GM20431 (cell line): ENCODE results near the gene MGAT1.
"Not testable (repeated sequence)": the region's sequence is repeated elsewhere in the genome, so short reads cannot be mapped to it uniquely, and the experiment has no call there.

Source experiments
- in situ Hi-C: fragments of 300-500 bp; cut with MseI, MboI; formaldehyde crosslinking; loops from one replicate; pipeline ENCODE4 v1.15.0; 2020; ENCODE audit warnings: low sequenced_read_pairs; ENCODE audit not compliant: unreplicated experiment

The MGAT1 gene

DNA sequence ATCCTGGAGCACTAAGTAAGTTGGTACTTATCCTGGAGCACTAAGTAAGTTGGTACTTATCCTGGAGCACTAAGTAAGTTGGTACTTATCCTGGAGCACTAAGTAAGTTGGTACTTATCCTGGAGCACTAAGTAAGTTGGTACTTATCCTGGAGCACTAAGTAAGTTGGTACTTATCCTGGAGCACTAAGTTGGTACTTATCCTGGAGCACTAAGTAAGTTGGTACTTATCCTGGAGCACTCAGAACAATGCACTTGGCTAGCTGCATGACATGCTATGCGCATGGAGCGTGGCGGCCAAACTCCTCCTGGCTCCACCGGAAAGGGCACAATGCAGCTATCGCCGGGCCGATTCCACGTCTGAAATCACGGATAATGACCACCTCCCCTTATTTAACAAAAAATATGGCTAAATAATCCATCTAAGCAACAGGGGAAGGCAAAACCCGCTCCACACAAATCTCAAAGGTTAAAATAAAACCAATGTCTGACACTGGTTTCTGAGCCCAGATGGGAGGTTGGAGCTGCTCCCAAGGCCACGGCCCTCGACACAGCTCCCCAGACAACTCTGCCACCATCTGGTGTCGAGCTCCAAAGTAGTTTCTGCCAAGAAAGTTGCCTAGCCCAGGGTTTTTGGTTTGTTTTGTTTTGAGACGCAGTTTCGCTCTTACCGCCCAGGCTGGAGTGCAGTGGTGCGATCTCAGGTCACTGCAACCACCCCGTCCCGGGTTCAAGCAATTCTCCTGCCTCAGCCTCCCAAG lies 13.8 kb downstream of the MGAT1 start:
- in situ Hi-C loops = not testable (repeated sequence)

DNA sequence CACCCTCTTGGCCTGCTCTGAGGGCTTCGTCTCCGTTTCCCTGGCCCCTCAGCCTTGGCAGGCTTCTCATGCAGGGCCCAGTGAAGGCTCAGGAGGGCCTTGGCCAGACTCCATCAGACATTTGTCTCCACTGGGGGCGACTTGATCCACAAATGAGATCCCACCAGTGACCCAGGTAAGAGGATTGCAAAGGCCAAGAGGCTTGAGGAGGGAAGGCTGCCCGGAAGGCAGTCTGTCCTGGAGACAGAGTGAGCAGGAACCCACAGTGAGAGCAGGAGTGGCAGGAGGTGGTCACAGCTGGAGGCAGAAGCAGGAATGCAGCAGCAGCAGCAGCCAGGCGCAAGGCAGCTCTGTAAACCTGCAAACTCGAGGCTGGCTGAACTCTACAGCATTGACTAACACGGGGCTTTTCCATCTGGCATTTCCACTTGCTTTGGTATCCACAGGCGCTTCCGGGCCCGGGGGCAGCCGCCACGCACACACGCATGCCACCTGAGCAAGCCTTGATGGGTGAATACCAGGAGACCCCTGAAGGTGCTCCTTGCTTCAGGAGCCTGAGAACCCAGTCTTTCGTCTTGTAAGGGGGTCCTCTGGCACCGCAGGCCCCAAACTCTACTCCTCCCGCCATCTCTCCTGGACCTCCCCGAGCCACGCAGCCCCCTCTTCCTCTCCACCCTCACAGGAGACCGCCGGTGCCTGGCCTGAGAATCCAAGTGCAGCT lies 14.7 kb downstream of the MGAT1 start:
- in situ Hi-C loops = no loop called here

DNA sequence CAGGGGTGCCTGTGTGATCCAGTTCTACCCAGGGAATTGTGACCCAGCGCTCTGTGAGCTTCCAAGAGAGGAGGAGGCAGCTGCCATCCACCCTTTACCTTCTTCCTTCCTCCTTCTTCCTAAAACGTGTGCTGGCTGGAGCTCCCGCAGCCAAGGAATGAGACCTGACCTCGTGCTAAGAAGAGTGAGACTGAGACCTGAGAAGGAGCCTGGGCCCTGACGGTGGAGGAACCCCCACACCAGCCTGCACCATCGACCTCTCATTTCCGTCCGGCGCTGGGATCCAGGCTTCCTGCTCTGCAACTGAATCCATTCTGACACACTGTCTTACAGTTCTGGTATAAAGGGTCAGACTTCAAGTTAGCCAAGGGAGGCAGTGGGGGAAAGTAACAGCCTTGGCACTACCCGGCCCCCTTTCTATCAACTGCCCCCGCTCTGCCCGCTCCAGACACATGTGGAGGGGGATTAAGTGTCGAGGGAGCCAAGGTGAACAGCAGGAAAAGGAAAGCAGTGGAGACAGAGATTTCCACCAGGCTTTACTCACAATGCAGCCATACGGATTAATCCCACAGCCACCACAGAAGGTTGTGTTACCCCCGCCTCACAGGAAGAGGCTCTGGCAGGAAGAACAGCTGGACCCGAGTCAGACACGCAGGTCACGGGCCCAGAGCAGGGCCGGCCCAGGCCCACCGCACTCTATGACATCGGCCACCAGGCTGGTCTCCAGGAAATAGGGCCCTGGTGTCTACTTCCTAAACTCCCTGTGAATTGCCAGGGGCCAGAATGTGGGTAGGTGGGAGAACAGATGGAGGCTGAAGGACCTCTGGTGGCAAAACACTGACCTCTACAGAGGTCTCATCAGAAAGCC lies 15.8 kb downstream of the MGAT1 start:
- in situ Hi-C loops = no loop called here

DNA sequence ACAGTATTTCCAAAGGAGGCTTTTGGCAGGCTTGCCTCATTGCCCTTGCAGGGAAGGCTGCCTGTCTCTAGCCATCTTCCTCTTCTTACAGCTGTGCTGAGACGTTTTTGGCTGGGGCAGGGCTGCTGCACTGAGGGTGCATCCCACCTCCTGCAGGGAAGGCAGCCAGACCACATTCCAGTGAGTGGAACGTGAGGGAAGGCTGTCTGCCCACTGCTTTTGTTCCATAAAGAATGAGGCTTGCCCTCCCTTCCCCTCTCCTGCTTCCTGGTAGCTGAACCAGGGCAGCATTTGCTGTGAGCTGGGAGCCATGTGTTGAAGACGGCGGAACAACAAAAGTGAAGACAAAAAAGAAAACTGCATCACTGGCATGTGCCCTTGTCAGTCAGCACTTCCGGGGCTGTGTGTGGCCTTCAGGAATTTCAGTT lies 16.8 kb downstream of the MGAT1 start:
- in situ Hi-C loops = no loop called here

DNA sequence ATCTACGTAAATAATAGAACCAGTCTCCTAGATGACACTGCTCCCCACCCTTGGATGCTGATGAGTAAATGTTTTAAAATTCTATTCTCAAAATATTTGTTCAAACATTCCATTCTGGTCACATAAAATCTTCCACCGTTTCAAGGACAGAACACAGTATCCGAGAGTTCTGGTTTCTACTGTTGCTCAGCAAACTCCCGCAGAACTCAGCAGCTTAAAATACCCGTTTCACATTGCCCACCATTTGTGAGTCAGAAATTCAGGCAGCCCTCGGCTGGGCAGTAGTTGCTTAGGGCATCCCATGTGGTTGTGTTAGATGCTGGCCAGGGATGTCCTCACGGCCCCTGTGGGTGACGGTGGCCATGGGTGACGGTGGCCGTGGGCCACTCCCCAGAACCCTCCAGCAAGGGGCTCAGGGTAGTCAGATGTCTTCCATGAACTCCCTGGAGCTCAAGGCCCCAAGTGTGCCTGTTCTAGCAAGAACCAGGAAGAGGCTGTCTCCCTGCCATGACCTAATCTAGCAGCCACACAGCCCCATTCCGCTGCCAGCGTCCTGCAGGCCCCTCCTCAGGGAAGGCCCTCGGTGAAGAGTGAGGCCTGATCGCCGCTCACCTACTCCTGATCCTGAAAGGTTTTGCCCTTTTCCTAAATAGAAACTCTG lies 17.4 kb downstream of the MGAT1 start:
- in situ Hi-C loops = no loop called here

DNA sequence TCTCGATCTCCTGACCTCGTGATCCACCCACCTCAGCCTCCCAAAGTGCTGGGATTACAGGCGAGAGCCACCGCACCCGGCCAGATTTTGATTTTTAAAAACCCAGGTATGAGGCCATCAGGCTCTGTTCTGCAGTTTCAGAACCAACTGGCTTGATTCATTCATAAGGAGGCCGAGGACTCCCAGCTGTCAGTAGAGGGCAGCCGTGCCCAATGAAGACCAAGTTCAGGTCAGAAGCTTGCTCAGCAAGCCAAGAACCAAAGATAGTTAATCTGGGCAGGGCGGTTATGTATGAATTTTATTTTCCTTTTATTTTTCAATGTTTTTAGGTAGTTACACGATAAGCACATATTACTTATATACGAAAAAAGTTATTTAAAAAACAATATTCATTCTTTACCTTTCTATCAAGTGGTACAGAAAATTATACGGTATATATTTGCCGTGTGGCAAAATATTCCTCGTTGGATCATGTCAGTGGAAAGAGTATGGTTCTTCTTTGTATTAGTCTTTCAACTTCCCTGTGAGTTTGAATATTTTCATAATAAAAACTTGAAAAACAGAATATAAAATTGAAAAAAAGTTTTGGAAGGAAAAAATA lies 18.0 kb downstream of the MGAT1 start:
- in situ Hi-C loops = no loop called here

DNA sequence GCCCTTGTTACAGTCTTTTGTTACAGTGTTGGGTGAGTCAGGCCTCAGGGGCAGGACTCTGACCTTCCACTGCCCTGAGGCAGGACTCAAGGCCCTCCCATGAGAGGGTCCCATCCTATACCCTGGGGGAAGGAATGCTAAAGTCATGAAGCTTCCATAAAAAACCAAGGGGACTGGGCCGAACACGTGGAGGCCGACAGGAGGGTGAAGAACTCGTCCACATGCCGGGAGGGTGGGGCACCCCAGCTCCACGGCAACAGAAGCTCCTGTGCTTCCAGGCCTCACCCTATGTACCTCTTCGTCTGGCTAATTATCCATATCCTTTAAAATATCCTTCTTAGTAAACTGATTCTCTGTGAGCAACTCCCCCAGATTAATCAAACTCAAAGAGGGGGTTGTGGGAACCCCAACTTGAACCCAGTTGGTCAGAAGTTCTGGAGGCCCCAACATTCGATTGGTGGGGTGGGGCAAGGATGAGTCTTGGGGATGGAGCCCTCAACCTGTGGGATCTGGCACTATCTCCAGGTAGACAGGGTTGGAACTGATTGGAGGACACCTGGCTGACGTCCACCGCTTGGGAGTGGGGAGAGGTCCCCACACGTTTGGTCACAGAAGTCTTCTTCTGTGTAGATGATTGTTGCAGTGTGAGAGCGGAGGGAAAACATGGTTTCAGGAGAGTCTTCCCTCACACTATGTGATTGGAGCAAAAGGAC lies 19.1 kb downstream of the MGAT1 start:
- in situ Hi-C loops = no loop called here

DNA sequence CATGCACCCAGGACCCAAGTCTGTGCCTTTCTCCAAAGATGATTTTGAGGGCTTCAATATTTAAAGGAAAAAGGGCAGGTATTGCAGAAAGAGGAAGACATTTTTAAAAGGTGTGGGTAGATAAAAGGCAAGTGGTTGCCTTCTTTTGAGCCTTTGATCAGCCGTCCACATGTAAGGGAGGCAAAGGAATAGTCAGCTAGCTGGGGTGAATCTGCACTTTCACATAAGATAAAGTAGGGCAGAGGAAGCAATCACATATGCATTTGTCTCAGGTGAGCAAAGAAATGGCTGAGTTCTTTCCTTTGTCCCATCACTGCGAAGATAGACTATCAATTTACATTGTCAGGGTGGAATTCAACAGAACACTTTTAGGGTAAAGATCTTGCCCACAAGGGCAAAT lies 19.9 kb downstream of the MGAT1 start:
- in situ Hi-C loops = no loop called here

DNA sequence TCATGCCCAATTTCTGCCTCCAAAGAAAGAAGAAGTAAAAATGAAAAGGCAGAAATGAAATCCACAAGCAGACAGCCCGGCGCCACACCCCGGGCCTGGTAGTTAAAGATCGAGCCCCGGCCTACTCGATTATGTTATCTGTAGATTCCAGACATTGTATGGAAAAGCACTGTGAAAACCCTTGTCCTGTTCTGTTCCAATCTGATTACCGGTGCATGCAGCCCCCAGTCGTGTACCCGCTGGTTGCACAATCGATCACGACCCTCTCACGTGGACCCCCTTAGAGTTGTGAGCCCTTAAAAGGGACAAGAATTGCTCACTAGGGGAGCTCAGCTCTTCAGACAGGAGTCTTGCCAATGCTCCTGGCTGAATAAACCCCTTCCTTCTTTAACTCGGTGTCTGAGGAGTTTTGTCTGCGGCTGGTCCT lies 20.7 kb downstream of the MGAT1 start:
- in situ Hi-C loops = not testable (repeated sequence)

DNA sequence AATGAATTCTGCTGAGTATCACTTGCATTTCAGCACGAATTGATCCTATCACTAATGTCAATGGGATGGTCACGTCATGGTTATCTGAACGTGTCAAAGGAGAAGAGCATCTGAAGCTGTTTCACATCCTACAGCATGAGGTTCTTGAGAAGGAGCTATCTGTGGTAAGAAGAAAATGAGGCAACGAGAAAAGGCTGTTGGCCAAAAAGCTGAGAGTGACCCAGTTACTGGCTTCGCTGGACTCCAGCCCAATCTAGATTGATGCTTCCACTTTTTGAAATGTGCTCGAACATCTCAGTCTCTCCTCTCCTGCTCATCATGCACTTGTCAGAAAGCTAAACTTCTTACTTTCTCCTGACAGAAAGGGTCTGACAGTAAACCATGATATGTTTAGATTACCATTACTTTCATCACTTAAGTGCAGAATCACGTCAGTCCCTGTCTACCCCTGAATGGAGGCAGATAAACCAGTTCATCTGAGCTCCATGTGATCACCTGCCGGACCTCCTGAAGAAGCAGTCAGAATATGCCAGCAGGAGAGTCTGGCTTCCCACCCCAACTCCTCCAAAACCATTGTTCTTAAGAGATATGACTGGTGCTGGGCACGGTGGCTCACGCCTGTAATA lies 22.5 kb downstream of the MGAT1 start:
- in situ Hi-C loops = no loop called here

DNA sequence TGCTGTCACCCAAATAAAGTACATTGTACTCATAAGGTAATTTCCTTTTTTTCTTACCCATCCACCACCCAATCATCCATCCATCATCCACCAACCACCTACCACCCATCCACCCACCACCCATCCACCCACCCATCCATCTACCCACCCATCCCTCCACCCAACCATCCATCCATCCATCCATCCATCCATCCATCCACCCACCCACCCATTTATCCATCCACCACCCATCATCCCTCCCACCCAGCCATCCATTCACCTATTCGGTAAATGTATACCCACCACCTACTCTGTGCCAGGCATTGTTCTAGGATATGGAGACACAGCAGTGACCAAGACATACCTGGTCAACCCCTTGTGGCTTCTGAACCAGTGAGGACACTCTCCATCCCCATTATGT lies 25.1 kb downstream of the MGAT1 start:
- in situ Hi-C loops = no loop called here

DNA sequence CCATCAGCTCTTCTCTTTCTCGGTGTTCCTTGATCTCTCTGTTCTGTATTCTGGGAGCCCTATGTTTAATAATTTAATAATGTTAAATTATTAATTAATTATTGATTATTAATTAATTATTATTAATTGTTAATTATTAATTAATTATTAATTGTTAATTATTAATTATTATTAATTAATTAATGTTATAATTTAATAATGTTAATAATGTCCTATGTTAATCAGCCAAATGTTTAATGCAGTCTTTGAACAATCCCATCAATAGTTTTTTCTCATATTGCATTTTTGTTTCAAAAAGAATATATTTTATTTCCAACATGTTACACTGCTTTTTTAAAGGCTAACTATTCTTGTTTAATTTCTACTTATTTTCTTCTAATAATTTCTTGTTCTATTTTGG lies 26.2 kb downstream of the MGAT1 start:
- in situ Hi-C loops = no loop called here

DNA sequence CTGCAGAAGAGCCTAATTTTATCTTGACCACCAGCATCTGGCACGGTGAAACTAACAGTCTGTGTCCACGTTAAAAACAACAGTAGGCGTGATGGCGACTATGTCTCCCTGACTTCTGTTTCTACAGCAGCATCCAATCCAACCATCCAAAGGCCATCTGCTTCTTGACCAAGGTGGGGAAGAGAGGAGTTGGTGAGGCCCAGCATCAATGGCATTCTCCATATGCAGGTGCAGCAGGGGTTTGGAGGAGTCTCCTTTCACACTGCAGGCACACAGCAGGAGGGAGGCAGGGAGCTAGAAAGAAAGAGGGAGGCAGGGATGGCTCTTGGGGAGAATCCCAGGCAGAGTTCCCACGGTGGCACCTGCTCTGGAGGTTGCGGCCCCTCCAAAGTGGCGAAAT lies 27.0 kb downstream of the MGAT1 start:
- in situ Hi-C loops = no loop called here

DNA sequence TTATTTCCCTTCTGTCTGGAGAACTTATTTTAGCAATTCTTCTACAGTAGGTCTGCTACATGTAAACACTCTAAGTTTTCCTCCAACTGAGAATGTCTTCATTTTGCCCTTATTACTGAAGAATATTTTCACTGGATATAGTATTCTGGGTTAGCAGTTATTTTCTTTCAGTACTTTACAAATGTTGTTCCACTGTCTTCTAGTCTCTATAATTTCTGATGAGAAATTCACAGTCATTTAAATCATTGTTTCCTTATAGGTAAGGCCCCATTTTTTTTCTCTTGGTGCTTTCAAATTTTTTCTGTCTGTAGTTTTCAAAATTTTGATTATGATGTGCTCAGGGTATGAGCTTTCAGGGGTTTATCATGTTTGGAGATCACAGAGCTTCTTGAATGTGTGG lies 30.8 kb downstream of the MGAT1 start:
- in situ Hi-C loops = no loop called here

DNA sequence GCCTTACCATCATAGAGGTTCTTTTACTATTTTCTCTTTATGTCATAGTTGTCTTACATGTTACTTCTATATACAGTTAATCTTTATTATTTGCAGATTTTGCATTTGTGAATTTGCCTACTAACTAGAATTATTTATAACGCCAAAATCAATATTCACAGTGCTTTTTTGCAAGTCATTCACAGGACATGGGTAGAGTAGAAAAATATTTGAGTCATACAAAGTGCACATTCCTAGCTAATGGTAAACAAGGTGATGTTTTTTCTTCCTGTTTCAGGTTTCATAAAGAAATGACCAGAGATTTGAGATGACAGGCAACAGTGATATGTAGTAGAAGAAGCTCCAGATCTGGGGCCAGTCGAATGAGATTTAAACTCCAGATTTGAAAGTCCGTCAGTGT lies 32.8 kb downstream of the MGAT1 start:
- in situ Hi-C loops = no loop called here

DNA sequence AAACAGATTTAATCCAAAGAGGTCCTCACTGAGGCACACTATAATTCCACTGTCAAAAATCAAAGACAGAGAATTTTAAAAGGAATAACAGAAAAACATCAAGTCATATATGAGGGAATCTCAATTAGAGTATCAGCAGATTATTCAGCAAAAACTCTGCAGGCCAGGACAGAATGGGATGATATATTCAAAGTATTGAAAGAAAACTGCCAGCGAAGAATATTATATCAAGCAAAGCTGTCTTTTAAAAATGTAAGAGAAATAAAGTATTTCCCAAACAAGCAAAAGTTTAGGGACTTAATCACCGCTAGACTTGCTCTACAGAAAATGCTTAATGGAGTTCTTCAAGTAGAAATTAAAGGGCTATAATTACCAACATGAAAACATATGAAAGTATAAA lies 47.0 kb downstream of the MGAT1 start:
- in situ Hi-C loops = no loop called here

DNA sequence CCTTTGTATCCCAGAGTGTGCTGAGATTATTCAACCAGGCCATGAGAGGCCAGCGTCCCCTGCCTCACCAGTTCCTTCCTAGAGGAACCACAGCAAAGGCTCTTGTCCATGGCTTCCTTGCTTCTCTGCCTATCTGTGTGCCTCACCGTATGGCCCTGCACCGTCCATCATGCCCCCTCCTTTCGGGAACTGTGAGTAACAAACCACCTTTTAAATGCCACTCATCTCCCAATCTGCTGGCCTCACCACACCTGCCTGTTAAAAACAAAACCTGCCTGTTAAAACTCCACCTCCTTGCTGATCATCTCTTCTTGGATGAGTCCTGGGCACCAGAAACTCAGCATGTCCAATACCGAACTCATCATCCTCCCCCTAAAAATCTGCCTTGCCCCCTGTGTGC lies 58.4 kb downstream of the MGAT1 start:
- in situ Hi-C loops = no loop called here

DNA sequence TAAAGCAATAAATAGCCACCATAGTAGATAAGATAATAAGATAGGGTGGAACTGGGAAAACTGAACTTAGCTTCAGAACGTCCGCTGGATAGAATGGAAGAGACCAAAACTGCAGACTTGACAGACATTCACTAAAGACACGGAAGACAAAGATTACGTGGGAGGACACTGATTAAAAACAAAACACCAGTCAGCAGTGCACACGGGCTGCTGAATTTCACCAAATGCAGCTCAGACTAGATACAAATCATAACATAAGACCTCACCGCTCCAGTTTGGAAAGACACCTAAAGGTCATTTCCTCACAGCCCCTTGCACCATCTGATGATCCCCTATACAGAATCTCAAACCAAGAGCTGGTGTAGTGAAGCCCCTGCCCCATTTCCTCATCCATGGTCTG lies 59.9 kb downstream of the MGAT1 start:
- in situ Hi-C loops = no loop called here

DNA sequence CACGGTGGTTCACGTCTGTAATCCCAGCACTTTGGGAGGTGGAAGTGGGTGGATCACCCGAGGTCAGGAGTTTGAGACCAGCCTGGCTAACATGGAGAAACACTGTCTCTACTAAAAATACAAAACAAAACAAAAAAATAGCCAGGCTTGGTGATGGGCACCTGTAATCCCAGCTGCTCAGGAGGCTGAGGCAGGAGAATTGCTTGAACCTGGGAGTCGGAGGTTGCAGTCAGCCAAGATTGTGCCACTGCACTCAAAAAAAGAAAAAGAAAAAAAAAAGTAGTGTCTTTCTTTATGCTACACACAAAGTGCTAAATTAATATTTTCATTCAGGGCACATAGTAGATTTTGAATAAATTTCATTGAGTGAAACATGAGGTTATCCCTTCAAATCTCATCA lies 61.7 kb downstream of the MGAT1 start:
- in situ Hi-C loops = not testable (repeated sequence)
